ENCODE data around the gene B3GNT3. TPM values are rescaled to one million over a fixed set of nuclear protein-coding genes. Genes with fewer than 3 reads are reported as not detected.

The B3GNT3 gene
- total and polyA plus RNA-seq, 3 experiments from 2014 or later = not detected

DNA sequence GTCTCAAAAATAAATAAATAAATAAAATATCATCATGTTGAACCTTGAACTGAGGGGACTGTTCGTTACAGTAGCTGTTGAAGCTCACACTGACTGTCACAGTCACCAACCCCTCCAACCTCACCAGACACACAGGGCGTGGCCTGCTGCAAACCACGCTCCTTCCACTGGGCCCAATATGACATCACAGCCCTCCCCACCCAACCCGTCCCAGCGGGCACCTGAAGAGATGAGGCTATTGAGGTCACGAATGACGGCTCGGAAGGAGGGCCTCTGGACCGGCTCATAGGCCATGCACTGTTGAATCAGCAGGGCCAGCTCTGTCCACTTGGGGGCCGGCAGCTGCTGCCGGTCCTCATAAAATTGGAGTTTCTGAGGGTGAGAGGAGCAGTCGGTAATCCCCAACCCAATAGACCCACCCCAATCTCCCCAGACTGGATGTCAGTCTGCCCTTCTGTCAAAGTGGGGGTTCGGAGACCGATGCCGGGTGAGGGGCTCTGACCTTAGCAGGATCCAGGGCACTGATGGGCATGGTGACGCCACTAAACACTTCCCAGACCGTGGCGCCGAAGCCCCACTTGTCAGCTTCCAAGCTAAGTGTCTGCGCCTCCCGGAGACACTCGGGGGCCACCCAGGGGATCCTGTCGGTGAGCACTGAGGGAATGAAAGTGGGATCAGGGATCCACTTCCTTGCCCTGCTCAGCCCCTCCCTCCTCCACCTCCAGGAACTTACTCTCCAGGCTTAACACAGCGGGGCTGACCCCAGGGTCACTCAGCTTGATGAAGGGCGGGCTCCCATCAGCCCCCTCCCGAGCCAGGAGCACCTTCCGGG lies 39.6 kb downstream of the B3GNT3 start:
- Histone ChIP-seq H3K27ac (ENCODE audit: low read depth, low read length) (no peak overlapping the region), H3K36me3 (ENCODE audit: insufficient read depth, low read length) (peaks cover 74% of the 10 kb centered on the region), H3K4me1 (ENCODE audit: insufficient read depth, low read length) (no peaks in the 10 kb centered on the region), H3K27me3 (ENCODE audit: insufficient read depth, low read length, poor library complexity, severe bottlenecking) (no peaks in the 10 kb centered on the region), H3K9me3 (ENCODE audit: low read length) (no peaks in the 10 kb centered on the region), H3K4me3 (ENCODE audit: low read length) (no peak overlapping the region)
- DNase-seq = no peak
- Mint-ChIP-seq H3K27ac (peak overlapping the region in 4 of 8 donors; percentile 55 to 79 (median 62)), H3K4me1 (peaks cover 5 to 21% (median 12%) of the 10 kb centered on the region in 3 donors), H3K36me3 (peaks cover 14 to 86% (median 22%) of the 10 kb centered on the region in 3 donors), H3K27me3 (no peaks in the 10 kb centered on the region), H3K9me3 (peaks cover 0 to 2% (median 0%) of the 10 kb centered on the region in 5 donors), H3K4me3 (no peak overlapping the region)
- CTCF ChIA-PET = interaction anchor here (1.4 to 3.0 kb wide), 2 partner anchors 15 to 98 kb away, joined by 3 to 7 read pairs; partner anchors contain the start of gene CCDC124
- POLR2A ChIA-PET = interaction anchor here (0.5 kb wide), 1 partner anchor 1567 kb away, joined by 3 read pairs; no protein-coding TSS in a partner anchor

DNA sequence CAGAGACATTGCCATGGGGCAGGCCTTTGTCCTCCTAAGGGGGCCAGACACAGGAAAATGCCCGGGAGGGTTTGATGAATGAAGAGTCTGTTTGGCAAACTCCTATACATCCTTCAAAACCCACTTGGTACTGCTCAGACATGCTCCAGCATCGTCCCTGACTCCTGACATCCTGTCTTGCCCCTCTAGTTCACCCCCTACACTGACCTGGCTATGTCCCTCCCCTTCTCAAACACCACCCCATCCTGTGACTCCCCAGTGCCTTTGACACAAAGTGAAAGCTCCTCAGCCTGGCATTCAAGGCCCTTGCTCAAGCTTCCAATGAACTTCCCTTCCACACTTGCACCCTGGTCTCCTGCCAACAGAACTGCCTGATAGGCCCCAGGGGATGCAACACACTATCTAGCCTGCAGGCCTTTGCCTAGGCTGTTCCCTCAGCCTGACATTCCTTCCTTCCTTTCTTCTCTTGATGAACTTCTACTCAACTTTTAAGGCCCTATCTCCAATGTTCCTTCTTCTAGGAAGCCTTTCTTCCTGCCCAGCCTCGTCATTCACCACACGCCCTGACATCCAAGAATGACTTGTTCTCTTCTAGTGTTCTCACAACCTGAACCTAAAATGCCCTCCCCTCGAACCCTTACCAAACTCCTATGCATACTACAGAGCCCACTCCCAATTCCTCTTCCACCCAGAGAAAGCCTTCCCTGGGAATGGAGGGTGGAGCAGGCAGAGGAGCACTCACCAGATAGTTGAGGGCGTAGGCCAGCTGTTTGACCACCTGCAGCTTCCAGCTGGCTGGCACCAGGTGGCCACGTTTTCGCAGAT lies 40.5 kb downstream of the B3GNT3 start:
- no peak overlapping the region for H3K4me3 ChIP-seq (ENCODE audit: low read length)
- Mint-ChIP-seq H3K9me3 (peaks cover 0 to 2% (median 0%) of the 10 kb centered on the region in 5 donors), H3K36me3 (peaks cover 14 to 87% (median 25%) of the 10 kb centered on the region in 3 donors), H3K4me3 (no peak overlapping the region), H3K4me1 (peaks cover 5 to 21% (median 12%) of the 10 kb centered on the region in 3 donors), H3K27ac (peak overlapping the region in 7 of 8 donors; percentile 26 to 94 (median 77)), H3K27me3 (no peaks in the 10 kb centered on the region)
- POLR2A ChIA-PET = interaction anchor here (0.5 kb wide), 1 partner anchor 1568 kb away, joined by 3 read pairs; no protein-coding TSS in a partner anchor
- H3K9me3 ChIP-seq (ENCODE audit: low read length) = no peaks in the 10 kb centered on the region
- CTCF ChIA-PET = interaction anchor here (1.4 kb wide), 1 partner anchor 97 kb away, joined by 3 read pairs; the partner anchor contains the start of gene CCDC124
- H3K4me1 ChIP-seq (ENCODE audit: insufficient read depth, low read length) = no peaks in the 10 kb centered on the region
- H3K27me3 ChIP-seq (ENCODE audit: insufficient read depth, low read length, poor library complexity, severe bottlenecking) = no peaks in the 10 kb centered on the region
- no peak for DNase-seq
- H3K27ac ChIP-seq (ENCODE audit: low read depth, low read length) = no peak overlapping the region
- peaks cover 73% of the 10 kb centered on the region for H3K36me3 ChIP-seq (ENCODE audit: insufficient read depth, low read length)

DNA sequence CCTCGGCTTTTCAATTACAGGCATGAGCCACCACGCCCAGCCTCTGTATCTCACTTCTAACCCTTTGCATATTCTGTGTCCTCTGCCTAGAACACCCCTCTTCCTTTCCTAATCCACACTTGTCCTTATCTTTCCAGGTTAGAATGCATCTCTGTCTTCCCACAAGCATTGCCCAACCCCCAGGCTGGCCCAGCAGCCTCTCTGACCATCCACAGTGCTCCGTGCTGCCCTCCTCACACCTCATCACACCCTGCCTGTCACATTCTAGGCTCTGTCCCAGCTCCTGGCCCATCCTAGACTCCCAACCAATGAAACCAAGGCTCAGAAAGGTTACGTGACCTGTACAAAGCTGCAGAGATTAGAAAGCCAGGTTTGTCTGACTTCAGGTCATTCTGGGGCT lies 41.6 kb downstream of the B3GNT3 start:
- H3K27ac ChIP-seq (ENCODE audit: low read depth, low read length) = no peak overlapping the region
- peaks cover 75% of the 10 kb centered on the region for H3K36me3 ChIP-seq (ENCODE audit: insufficient read depth, low read length)
- peak overlapping the region in 6 of 8 donors; percentile 4 to 77 (median 56) for H3K27ac Mint-ChIP-seq
- H3K4me1 Mint-ChIP-seq = peaks cover 9 to 21% (median 15%) of the 10 kb centered on the region in 3 donors
- peaks cover 0 to 2% (median 0%) of the 10 kb centered on the region in 5 donors for H3K9me3 Mint-ChIP-seq
- H3K4me3 Mint-ChIP-seq = no peak overlapping the region
- H3K4me1 ChIP-seq (ENCODE audit: insufficient read depth, low read length) = no peaks in the 10 kb centered on the region
- H3K9me3 ChIP-seq (ENCODE audit: low read length) = no peaks in the 10 kb centered on the region
- ChIA-PET POLR2A (no interaction called here), CTCF (no interaction called here)
- no peak for DNase-seq
- peaks cover 18 to 89% (median 25%) of the 10 kb centered on the region in 3 donors for H3K36me3 Mint-ChIP-seq
- H3K27me3 Mint-ChIP-seq = no peaks in the 10 kb centered on the region
- H3K4me3 ChIP-seq (ENCODE audit: low read length) = no peak overlapping the region
- H3K27me3 ChIP-seq (ENCODE audit: insufficient read depth, low read length, poor library complexity, severe bottlenecking) = no peaks in the 10 kb centered on the region

DNA sequence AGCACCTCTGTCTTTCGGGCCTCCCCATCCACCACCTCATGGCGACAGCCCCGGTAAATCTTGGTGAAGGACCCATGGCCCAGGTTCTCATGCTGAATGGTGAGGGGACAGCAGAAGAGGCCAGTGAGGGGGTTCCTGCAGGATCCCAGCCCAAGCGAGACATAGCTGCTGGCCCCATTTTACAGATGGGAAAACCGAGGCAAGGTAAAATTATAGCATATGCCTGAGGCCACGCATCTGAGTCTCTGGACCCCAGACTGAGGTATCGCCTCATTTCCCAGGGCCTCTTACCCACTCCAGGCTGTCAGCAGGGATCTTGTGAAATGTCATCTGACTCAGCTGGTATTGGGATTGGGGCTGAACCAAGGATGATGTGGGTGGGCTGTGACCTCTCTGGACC lies 43.0 kb downstream of the B3GNT3 start:
- POLR2A ChIA-PET = no interaction called here
- Histone ChIP-seq H3K27me3 (ENCODE audit: insufficient read depth, low read length, poor library complexity, severe bottlenecking) (no peaks in the 10 kb centered on the region), H3K4me1 (ENCODE audit: insufficient read depth, low read length) (no peaks in the 10 kb centered on the region), H3K27ac (ENCODE audit: low read depth, low read length) (no peak overlapping the region), H3K4me3 (ENCODE audit: low read length) (no peak overlapping the region), H3K9me3 (ENCODE audit: low read length) (no peaks in the 10 kb centered on the region), H3K36me3 (ENCODE audit: insufficient read depth, low read length) (peaks cover 71% of the 10 kb centered on the region)
- Mint-ChIP-seq H3K9me3 (peaks cover 0 to 2% (median 0%) of the 10 kb centered on the region in 5 donors), H3K27ac (peak overlapping the region in 4 of 8 donors; percentile 23 to 94 (median 86)), H3K27me3 (no peaks in the 10 kb centered on the region), H3K36me3 (peaks cover 14 to 84% (median 21%) of the 10 kb centered on the region in 3 donors), H3K4me3 (no peak overlapping the region), H3K4me1 (peaks cover 9 to 21% (median 14%) of the 10 kb centered on the region in 3 donors)
- DNase-seq = no peak
- CTCF ChIA-PET = no interaction called here

DNA sequence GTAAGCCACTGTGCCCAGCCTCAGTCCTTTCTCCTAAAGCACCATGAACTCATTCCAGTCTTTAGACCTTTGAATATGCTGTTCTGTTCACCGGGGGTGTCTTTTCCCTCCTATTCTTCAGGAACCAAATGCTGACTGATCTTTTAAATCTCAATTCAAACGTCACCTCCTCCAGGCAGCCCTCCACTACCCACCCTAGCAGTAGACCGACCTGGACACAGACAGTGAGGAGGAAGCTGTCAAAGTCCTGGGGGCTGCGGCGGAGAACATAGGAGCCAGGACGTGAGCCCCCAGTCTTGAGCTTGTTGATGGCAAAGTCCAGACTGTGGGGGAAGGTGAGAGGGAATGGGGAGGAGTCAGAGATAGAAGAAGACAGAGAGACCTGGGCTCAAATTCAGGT lies 45.1 kb downstream of the B3GNT3 start:
- CTCF ChIA-PET = interaction anchor here (0.9 kb wide), 1 partner anchor 9 kb away, joined by 3 read pairs; no protein-coding TSS in a partner anchor
- Mint-ChIP-seq H3K36me3 (peaks cover 14 to 86% (median 22%) of the 10 kb centered on the region in 3 donors), H3K9me3 (peaks cover 0 to 2% (median 0%) of the 10 kb centered on the region in 5 donors), H3K4me1 (peaks cover 27 to 40% (median 28%) of the 10 kb centered on the region in 3 donors), H3K4me3 (no peak overlapping the region), H3K27me3 (no peaks in the 10 kb centered on the region), H3K27ac (peak overlapping the region in 1 of 8 donors; percentile 36)
- no peak for DNase-seq
- POLR2A ChIA-PET = no interaction called here
- Histone ChIP-seq H3K9me3 (ENCODE audit: low read length) (no peaks in the 10 kb centered on the region), H3K4me3 (ENCODE audit: low read length) (no peak overlapping the region), H3K36me3 (ENCODE audit: insufficient read depth, low read length) (peaks cover 75% of the 10 kb centered on the region), H3K4me1 (ENCODE audit: insufficient read depth, low read length) (peaks cover 19% of the 10 kb centered on the region), H3K27ac (ENCODE audit: low read depth, low read length) (no peak overlapping the region), H3K27me3 (ENCODE audit: insufficient read depth, low read length, poor library complexity, severe bottlenecking) (no peaks in the 10 kb centered on the region)

DNA sequence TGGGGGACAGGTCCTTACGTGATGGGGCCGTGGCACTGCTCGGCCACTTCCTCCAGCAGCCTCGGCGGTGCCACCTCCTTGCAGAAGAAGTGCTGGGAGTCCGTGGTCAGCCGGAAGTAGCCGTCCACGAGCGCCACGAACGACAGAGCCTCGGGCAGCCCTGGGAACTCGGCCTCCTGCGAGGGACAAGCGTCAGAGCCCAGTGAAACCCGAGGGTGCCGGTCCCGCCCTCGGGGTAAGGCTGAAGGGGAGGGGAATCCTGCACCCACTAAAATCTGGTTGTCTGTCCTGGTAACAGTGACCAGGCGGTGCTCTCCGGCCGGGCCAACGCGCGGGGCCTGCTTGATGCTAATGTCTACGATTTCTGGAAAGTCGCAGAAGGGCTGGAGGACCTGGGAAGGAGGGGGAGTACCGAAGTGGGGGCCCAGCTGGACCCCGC lies 46.5 kb downstream of the B3GNT3 start:
- Histone ChIP-seq H3K4me3 (ENCODE audit: low read length) (no peak overlapping the region), H3K27me3 (ENCODE audit: insufficient read depth, low read length, poor library complexity, severe bottlenecking) (no peaks in the 10 kb centered on the region), H3K27ac (ENCODE audit: low read depth, low read length) (no peak overlapping the region), H3K36me3 (ENCODE audit: insufficient read depth, low read length) (peaks cover 61% of the 10 kb centered on the region), H3K4me1 (ENCODE audit: insufficient read depth, low read length) (peaks cover 30% of the 10 kb centered on the region), H3K9me3 (ENCODE audit: low read length) (no peaks in the 10 kb centered on the region)
- no peak for DNase-seq
- Mint-ChIP-seq H3K27me3 (no peaks in the 10 kb centered on the region), H3K9me3 (no peaks in the 10 kb centered on the region), H3K4me1 (peaks cover 32 to 42% (median 40%) of the 10 kb centered on the region in 3 donors), H3K4me3 (no peak overlapping the region), H3K27ac (peak overlapping the region in 2 of 8 donors; percentile 29 to 95), H3K36me3 (peaks cover 8 to 72% (median 15%) of the 10 kb centered on the region in 3 donors)
- CTCF ChIA-PET = no interaction called here
- POLR2A ChIA-PET = interaction anchor here (0.6 kb wide), 1 partner anchor 18 kb away, joined by 3 read pairs; no protein-coding TSS in a partner anchor

DNA sequence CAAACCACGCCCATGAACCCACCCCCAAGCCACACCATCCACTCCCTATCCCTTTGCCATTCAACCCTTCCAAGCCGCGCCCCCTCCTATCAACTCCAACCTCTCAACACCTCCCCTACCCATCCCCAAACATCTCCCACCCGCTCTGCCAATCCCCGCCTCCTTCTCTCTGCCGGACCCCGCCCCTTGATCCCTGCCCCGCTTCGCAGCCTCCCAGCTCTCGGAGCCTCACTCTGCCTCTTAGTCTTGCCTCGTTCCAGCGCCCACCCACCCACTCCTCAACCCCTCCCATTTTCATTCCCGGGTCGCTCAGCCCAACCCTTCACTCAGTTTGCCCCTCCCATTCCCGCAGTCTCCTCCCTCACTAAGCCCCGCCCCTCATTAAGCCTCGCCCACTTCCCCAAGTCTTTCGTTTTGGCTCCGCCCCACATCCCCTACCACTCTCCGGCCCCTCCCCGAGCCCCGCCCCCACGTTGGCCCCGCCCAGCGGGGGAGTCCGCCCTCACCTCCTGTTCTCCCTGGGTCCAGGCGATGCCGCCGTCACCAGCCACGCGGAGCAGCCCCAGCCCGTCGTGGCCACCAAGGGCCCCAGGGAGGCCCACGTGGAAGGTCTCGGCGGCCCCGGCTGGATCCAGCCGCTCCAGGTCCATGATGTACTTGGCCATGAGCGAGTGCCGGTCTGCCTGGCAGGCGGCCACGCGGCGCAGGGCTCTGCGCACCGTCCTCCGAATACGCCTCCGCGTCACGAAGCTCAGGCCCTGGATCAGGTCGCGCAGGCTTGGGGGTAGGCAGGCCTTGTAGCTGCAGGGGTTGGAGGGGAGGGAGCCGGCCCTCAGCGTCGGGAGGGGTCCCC lies 47.1 kb downstream of the B3GNT3 start:
- POLR2A ChIA-PET = no interaction called here
- Mint-ChIP-seq H3K4me1 (peaks cover 31 to 41% (median 40%) of the 10 kb centered on the region in 3 donors), H3K27ac (peak overlapping the region in 2 of 8 donors; percentile 29 to 79), H3K9me3 (no peaks in the 10 kb centered on the region), H3K36me3 (peaks cover 8 to 66% (median 11%) of the 10 kb centered on the region in 3 donors), H3K4me3 (no peak overlapping the region), H3K27me3 (no peaks in the 10 kb centered on the region)
- CTCF ChIA-PET = interaction anchor here (1.2 to 2.4 kb wide), 2 partner anchors 13 to 18 kb away, joined by 5 to 10 read pairs; partner anchors contain the start of gene RPL18A
- H3K4me3 ChIP-seq (ENCODE audit: low read length) = no peak overlapping the region
- peak in 2 of 5 donors; percentile 23 to 43 for DNase-seq
- no peaks in the 10 kb centered on the region for H3K27me3 ChIP-seq (ENCODE audit: insufficient read depth, low read length, poor library complexity, severe bottlenecking)
- H3K27ac ChIP-seq (ENCODE audit: low read depth, low read length) = peak overlapping the region; percentile 38
- H3K9me3 ChIP-seq (ENCODE audit: low read length) = no peaks in the 10 kb centered on the region
- peaks cover 30% of the 10 kb centered on the region for H3K4me1 ChIP-seq (ENCODE audit: insufficient read depth, low read length)
- H3K36me3 ChIP-seq (ENCODE audit: insufficient read depth, low read length) = peaks cover 57% of the 10 kb centered on the region
